GM12873 (cell line): ENCODE results near the gene COL26A1.

ENCODE experiments used
- CTCF ChIP-seq: IDR thresholded peaks from 2 replicates; pipeline ENCODE4 v1.5.1; 2012; ENCODE audit warnings: low read depth, mild to moderate bottlenecking, moderate library complexity, low read length, control low read depth; ENCODE audit not compliant: insufficient read depth; ENCODE audit errors: missing control alignments

The COL26A1 gene

GRCh38 chr7:101575721-101576120, 213.0 kb downstream of the COL26A1 start:
- TF ChIP-seq CTCF = no peak

- no peak for TF ChIP-seq CTCF
Measured at GRCh38 chr7:101576998-101577397, 214.3 kb downstream of the COL26A1 start.

- TF ChIP-seq CTCF = no peak
Measured at GRCh38 chr7:101578552-101578951, 215.9 kb downstream of the COL26A1 start.

GRCh38 chr7:101580596-101580995, 217.9 kb downstream of the COL26A1 start:
- TF ChIP-seq CTCF = no peak

- TF ChIP-seq CTCF = no peak
Measured at GRCh38 chr7:101581891-101582290, 219.2 kb downstream of the COL26A1 start.

- TF ChIP-seq CTCF = no peak
Measured at GRCh38 chr7:101582971-101583370, 220.3 kb downstream of the COL26A1 start.

GRCh38 chr7:101586078-101586905, 223.6 kb downstream of the COL26A1 start:
- no peak for TF ChIP-seq CTCF
